Islet of Langerhans (tissue), 1 donor: Measurements from ENCODE around the gene ABCC5.
"Not testable (repeated sequence)": the region's sequence is repeated elsewhere in the genome, so short reads cannot be mapped to it uniquely, and the experiment has no call there.

Source experiments
- FAIRE-seq: peaks from one replicate; lab custom pipeline; 2011; peaks lifted over from hg19 to GRCh38; lab: Jason Lieb, UNC

Gene ABCC5

GRCh38 chr3:184016169-184016570, 1.5 kb downstream of the ABCC5 start:
- no peak for FAIRE-seq

- no peak for FAIRE-seq
Observed at GRCh38 chr3:184015381-184016019, 2.2 kb downstream of the ABCC5 start.

GRCh38 chr3:184011937-184012889, 5.5 kb downstream of the ABCC5 start:
- no peak for FAIRE-seq

GRCh38 chr3:184011230-184011876, 6.3 kb downstream of the ABCC5 start:
- FAIRE-seq: no peak

- FAIRE-seq: no peak
Observed at GRCh38 chr3:184008161-184008560, 9.5 kb downstream of the ABCC5 start.

GRCh38 chr3:184007143-184007813, 10.4 kb downstream of the ABCC5 start:
- FAIRE-seq: not testable (repeated sequence)

- peak; percentile 88 for FAIRE-seq
Observed at GRCh38 chr3:184005941-184006507, 11.7 kb downstream of the ABCC5 start.

- FAIRE-seq: no peak
Observed at GRCh38 chr3:184004476-184004875, 13.2 kb downstream of the ABCC5 start.

GRCh38 chr3:184003187-184003967, 14.3 kb downstream of the ABCC5 start:
- no peak for FAIRE-seq

- no peak for FAIRE-seq
Observed at GRCh38 chr3:184002469-184002868, 15.2 kb downstream of the ABCC5 start.

- no peak for FAIRE-seq
Observed at GRCh38 chr3:184001761-184002160, 15.9 kb downstream of the ABCC5 start.

- no peak for FAIRE-seq
Observed at GRCh38 chr3:183991403-183991802, 26.3 kb downstream of the ABCC5 start.

- FAIRE-seq: no peak
Observed at GRCh38 chr3:183988216-183988790, 29.4 kb downstream of the ABCC5 start.

- FAIRE-seq: no peak
Observed at GRCh38 chr3:183987000-183987600, 30.6 kb downstream of the ABCC5 start.

- no peak for FAIRE-seq
Observed at GRCh38 chr3:183984749-183985729, 32.6 kb downstream of the ABCC5 start.

- no peak for FAIRE-seq
Observed at GRCh38 chr3:183984127-183984740, 33.5 kb downstream of the ABCC5 start.

GRCh38 chr3:183981990-183982644, 35.6 kb downstream of the ABCC5 start:
- FAIRE-seq: no peak

GRCh38 chr3:183980403-183980802, 37.3 kb downstream of the ABCC5 start:
- peak; percentile 91 for FAIRE-seq
